Progenitor cell of endocrine pancreas (in vitro differentiated cells): Measurements from ENCODE around the gene ZNRF4. TPM values are rescaled to one million over a fixed set of nuclear protein-coding genes. Genes with fewer than 3 reads are reported as not detected.
A peak's percentile ranks its signal among the peaks of the same experiment; 100 is the strongest.

Experiments used
- DNase-seq: peaks from one replicate; pipeline ENCODE4 v3.0.0; 2021; ENCODE audit warnings: low spot score; ENCODE audit not compliant: unreplicated experiment
- H3K27ac Mint-ChIP-seq: 2 replicates; pipeline ENCODE4 v1.8.0; 2021; ENCODE audit warnings: mild to moderate bottlenecking, moderate library complexity, mixed read lengths
- H3K27me3 Mint-ChIP-seq: 2 replicates; pipeline ENCODE4 v1.8.0; 2021; ENCODE audit warnings: mixed read lengths
- H3K36me3 Mint-ChIP-seq: 2 replicates; pipeline ENCODE4 v1.8.0; 2022; ENCODE audit warnings: mixed read lengths; ENCODE audit not compliant: insufficient read depth
- H3K4me1 Mint-ChIP-seq: 2 replicates; pipeline ENCODE4 v1.8.0; 2021; ENCODE audit warnings: low read depth, mixed read lengths
- H3K4me3 Mint-ChIP-seq: 2 replicates; pipeline ENCODE4 v1.8.0; 2021; ENCODE audit warnings: low read depth, mild to moderate bottlenecking, moderate library complexity, mixed read lengths
- H3K9me3 Mint-ChIP-seq: 2 replicates; pipeline ENCODE4 v1.8.0; 2021; ENCODE audit warnings: low read depth, mixed read lengths
- CTCF ChIP-seq: fragments of 200-600 bp; sonication (generic); IDR thresholded peaks from one replicate; pipeline ENCODE4 v1.5.0; 2021; ENCODE audit warnings: antibody characterized with exemption, mild to moderate bottlenecking; ENCODE audit not compliant: unreplicated experiment
- total RNA-seq: library from RNA; stranded (reverse); gene quantifications from 2 replicates; pipeline ENCODE4 v1.2.1, GENCODE V29; 2021

Gene ZNRF4
- total RNA-seq, 1 donor from 2014 or later: not detected

GRCh38 chr19:5463959-5464358 lies 8.7 kb downstream of the ZNRF4 start:
- H3K4me3 Mint-ChIP-seq: peak overlapping the region; percentile 17
- H3K27me3 Mint-ChIP-seq: peaks cover 12% of the 10 kb centered on the region
- peaks cover 7% of the 10 kb centered on the region for H3K9me3 Mint-ChIP-seq
- no peak for DNase-seq
- H3K27ac Mint-ChIP-seq: peak overlapping the region; percentile 15
- no peaks in the 10 kb centered on the region for H3K36me3 Mint-ChIP-seq
- TF ChIP-seq CTCF: no peak
- peaks cover 22% of the 10 kb centered on the region for H3K4me1 Mint-ChIP-seq

DNA sequence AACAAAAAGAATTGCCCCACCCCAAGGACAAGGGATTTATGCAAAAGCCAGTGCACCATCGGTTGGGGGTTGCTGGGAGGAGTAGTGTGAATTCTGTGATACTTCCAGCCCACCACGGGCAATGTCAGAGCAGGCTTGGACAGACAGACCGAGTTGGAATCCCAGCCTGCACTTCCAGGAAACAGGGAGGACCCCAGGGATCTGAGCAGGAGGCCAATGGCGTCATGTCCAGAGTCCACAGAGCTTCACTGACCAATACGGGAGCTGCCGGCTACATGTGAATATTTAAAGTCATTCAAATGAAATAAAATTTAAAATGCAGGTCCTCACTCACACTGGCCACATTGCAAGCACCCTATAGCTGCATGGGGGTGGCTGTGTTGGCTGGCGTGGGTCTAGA lies 10.9 kb downstream of the ZNRF4 start:
- Mint-ChIP-seq H3K27ac (peak overlapping the region; percentile 57), H3K4me3 (no peak overlapping the region), H3K4me1 (peaks cover 29% of the 10 kb centered on the region), H3K9me3 (peaks cover 7% of the 10 kb centered on the region), H3K27me3 (peaks cover 9% of the 10 kb centered on the region), H3K36me3 (no peaks in the 10 kb centered on the region)
- TF ChIP-seq CTCF: no peak
- DNase-seq: no peak

DNA sequence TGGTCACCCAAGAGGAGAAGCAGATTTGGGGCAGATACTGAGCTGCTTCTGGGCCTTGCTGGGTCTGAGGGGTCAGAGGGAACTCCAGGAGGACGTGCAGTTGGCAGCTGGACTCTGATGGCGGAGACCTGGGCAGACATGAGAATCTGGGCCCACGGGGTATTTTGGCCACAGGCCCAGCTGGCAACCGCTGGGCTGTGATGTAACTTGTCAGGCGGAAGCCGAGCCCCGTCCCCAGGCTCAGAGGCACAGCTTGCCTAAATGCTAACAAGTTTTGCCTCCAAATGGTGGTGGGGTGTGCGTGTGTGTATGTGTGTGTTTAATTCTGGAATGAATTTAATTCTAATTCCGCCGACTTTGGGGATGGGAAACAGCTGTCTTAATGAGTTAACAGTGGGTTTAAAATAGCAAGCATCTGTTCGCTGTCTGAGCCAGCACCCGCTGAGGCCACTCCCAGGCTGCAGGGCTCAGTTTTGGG lies 11.6 kb downstream of the ZNRF4 start:
- H3K4me3 Mint-ChIP-seq: no peak overlapping the region
- DNase-seq: no peak
- H3K36me3 Mint-ChIP-seq: no peaks in the 10 kb centered on the region
- H3K9me3 Mint-ChIP-seq: peaks cover 7% of the 10 kb centered on the region
- H3K4me1 Mint-ChIP-seq: peaks cover 29% of the 10 kb centered on the region
- no peak overlapping the region for H3K27ac Mint-ChIP-seq
- no peak for TF ChIP-seq CTCF
- H3K27me3 Mint-ChIP-seq: peaks cover 9% of the 10 kb centered on the region

DNA sequence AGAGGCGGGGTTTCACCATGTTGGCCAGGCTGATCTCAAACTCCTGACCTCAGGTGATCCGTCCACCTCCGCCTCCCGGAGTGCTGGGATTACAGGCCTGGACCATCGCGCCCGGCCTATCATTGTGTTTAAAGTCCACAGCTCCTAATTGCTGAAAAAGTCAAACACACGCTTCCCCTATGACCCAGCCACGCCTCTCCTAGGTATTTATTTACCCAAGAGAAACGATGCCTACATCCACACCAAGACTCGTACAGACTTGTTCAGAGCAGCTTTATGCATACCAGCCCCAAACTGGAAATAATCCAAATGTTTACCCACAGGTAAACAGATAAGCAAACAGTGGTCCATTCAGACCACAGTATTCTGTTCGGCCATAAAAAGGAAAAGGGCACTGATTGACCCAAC lies 15.1 kb downstream of the ZNRF4 start:
- H3K4me1 Mint-ChIP-seq: peaks cover 20% of the 10 kb centered on the region
- H3K27me3 Mint-ChIP-seq: peaks cover 11% of the 10 kb centered on the region
- no peaks in the 10 kb centered on the region for H3K9me3 Mint-ChIP-seq
- no peaks in the 10 kb centered on the region for H3K36me3 Mint-ChIP-seq
- peak overlapping the region; percentile 95 for H3K27ac Mint-ChIP-seq
- H3K4me3 Mint-ChIP-seq: no peak overlapping the region
- peak; percentile 15 for DNase-seq
- no peak for TF ChIP-seq CTCF

- peaks cover 3% of the 10 kb centered on the region for H3K27me3 Mint-ChIP-seq
- no peak for DNase-seq
- no peak overlapping the region for H3K4me3 Mint-ChIP-seq
- no peaks in the 10 kb centered on the region for H3K36me3 Mint-ChIP-seq
- no peak for TF ChIP-seq CTCF
- H3K9me3 Mint-ChIP-seq: no peaks in the 10 kb centered on the region
- peaks cover 10% of the 10 kb centered on the region for H3K4me1 Mint-ChIP-seq
- no peak overlapping the region for H3K27ac Mint-ChIP-seq
These were observed 17.1 kb downstream of the ZNRF4 start for GRCh38 chr19:5472286-5472685.
